ENCODE data around the gene PLEKHA7. TPM values are rescaled to one million over a fixed set of nuclear protein-coding genes. Genes with fewer than 3 reads are reported as not detected.

PLEKHA7 gene
- total RNA-seq, 1 donor from 2014 or later = 0.92 TPM

- Mint-ChIP-seq H3K36me3 (ENCODE audit: low read depth) (no peaks in the 10 kb centered on the region), H3K27me3 (ENCODE audit: low read depth) (peaks cover 9% of the 10 kb centered on the region), H3K27ac (ENCODE audit: unreplicated experiment) (no peak overlapping the region), H3K4me1 (ENCODE audit: low read depth) (peaks cover 6% of the 10 kb centered on the region), H3K4me3 (ENCODE audit: unreplicated experiment) (no peak overlapping the region), H3K9me3 (ENCODE audit: low read depth) (no peaks in the 10 kb centered on the region)
- TF ChIP-seq CTCF (IDR thresholded peaks at IDR 0.05) = peak; percentile 61
- no peak for DNase-seq (ENCODE audit: low spot score)
Observed at GRCh38 chr11:16881074-16881709, 133.0 kb downstream of the PLEKHA7 start.

- Mint-ChIP-seq H3K27me3 (ENCODE audit: low read depth) (peaks cover 9% of the 10 kb centered on the region), H3K4me3 (ENCODE audit: unreplicated experiment) (no peak overlapping the region), H3K36me3 (ENCODE audit: low read depth) (no peaks in the 10 kb centered on the region), H3K9me3 (ENCODE audit: low read depth) (no peaks in the 10 kb centered on the region), H3K4me1 (ENCODE audit: low read depth) (peaks cover 6% of the 10 kb centered on the region), H3K27ac (ENCODE audit: unreplicated experiment) (no peak overlapping the region)
- TF ChIP-seq CTCF (IDR thresholded peaks at IDR 0.05) = no peak
- no peak for DNase-seq (ENCODE audit: low spot score)
Observed at GRCh38 chr11:16880184-16880801, 133.9 kb downstream of the PLEKHA7 start.

GRCh38 chr11:16879690-16880089 is 134.5 kb downstream of the PLEKHA7 start:
- Mint-ChIP-seq H3K9me3 (ENCODE audit: low read depth) (no peaks in the 10 kb centered on the region), H3K36me3 (ENCODE audit: low read depth) (no peaks in the 10 kb centered on the region), H3K27me3 (ENCODE audit: low read depth) (peaks cover 9% of the 10 kb centered on the region), H3K4me1 (ENCODE audit: low read depth) (peaks cover 6% of the 10 kb centered on the region), H3K27ac (ENCODE audit: unreplicated experiment) (no peak overlapping the region), H3K4me3 (ENCODE audit: unreplicated experiment) (no peak overlapping the region)
- DNase-seq (ENCODE audit: low spot score) = no peak
- TF ChIP-seq CTCF (IDR thresholded peaks at IDR 0.05) = no peak

- Mint-ChIP-seq H3K4me3 (ENCODE audit: unreplicated experiment) (no peak overlapping the region), H3K27ac (ENCODE audit: unreplicated experiment) (no peak overlapping the region), H3K9me3 (ENCODE audit: low read depth) (no peaks in the 10 kb centered on the region), H3K27me3 (ENCODE audit: low read depth) (peaks cover 8% of the 10 kb centered on the region), H3K4me1 (ENCODE audit: low read depth) (peaks cover 6% of the 10 kb centered on the region), H3K36me3 (ENCODE audit: low read depth) (no peaks in the 10 kb centered on the region)
- DNase-seq (ENCODE audit: low spot score) = no peak
- TF ChIP-seq CTCF (IDR thresholded peaks at IDR 0.05) = no peak
Observed at GRCh38 chr11:16876837-16877236, 137.4 kb downstream of the PLEKHA7 start.

- Mint-ChIP-seq H3K36me3 (ENCODE audit: low read depth) (no peaks in the 10 kb centered on the region), H3K4me3 (ENCODE audit: unreplicated experiment) (no peak overlapping the region), H3K4me1 (ENCODE audit: low read depth) (peaks cover 6% of the 10 kb centered on the region), H3K27ac (ENCODE audit: unreplicated experiment) (no peak overlapping the region), H3K9me3 (ENCODE audit: low read depth) (no peaks in the 10 kb centered on the region), H3K27me3 (ENCODE audit: low read depth) (peaks cover 5% of the 10 kb centered on the region)
- no peak for TF ChIP-seq CTCF (IDR thresholded peaks at IDR 0.05)
- no peak for DNase-seq (ENCODE audit: low spot score)
Observed at GRCh38 chr11:16876053-16876752, 138.0 kb downstream of the PLEKHA7 start.

Data from chondrocyte (in vitro differentiated cells).